ENCODE results near the gene CIB4.

CIB4 gene

GRCh38 chr2:26540306-26540705, 100.9 kb downstream of the CIB4 start:
- no peak for TF ChIP-seq CTCF (IDR thresholded peaks at IDR 0.05; ENCODE audit: insufficient read depth, low read depth, low read length, missing control alignments)
- no peak for DNase-seq (ENCODE audit: low read depth)
- no peak overlapping the region for H3K4me3 ChIP-seq (ENCODE audit: low read depth, low read length)

DNA sequence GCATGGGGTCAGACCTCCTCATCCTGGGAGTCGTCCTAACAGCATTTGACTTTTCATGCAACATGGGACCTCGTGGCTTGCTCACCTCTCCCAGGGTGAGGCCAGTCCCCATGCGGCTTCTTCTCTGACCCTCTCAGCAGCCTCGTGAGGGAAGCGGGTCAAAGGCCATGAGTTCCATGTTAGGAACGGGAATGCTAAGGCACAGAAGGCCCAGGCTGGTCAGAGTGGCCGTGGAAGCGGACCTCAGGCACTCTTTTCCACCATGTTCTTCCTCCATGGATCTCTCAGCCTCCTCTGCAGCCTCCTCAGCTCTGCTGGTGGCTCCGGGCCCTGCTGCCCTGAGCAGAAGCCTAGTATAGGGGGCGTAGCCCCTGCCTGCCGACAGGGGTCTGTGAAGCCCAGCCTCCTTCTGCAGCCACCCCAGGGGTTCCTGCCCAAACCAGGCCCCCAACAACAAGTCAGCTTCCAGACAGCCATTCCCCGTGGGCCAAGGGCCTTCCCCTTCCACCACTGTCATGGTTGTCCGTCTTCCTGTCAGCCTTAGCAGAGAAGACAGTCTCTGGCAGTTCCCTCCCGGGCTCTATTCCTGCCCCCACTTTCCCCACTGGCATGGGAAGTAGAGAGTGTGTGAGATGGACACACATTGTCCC, 103.2 kb downstream of the CIB4 start:
- no peak overlapping the region for H3K4me3 ChIP-seq (ENCODE audit: low read depth, low read length)
- TF ChIP-seq CTCF (IDR thresholded peaks at IDR 0.05; ENCODE audit: insufficient read depth, low read depth, low read length, missing control alignments), result no peak
- no peak for DNase-seq (ENCODE audit: low read depth)

- DNase-seq (ENCODE audit: low read depth), result no peak
Observed at GRCh38 chr2:26537069-26537825, 103.9 kb downstream of the CIB4 start.

DNA sequence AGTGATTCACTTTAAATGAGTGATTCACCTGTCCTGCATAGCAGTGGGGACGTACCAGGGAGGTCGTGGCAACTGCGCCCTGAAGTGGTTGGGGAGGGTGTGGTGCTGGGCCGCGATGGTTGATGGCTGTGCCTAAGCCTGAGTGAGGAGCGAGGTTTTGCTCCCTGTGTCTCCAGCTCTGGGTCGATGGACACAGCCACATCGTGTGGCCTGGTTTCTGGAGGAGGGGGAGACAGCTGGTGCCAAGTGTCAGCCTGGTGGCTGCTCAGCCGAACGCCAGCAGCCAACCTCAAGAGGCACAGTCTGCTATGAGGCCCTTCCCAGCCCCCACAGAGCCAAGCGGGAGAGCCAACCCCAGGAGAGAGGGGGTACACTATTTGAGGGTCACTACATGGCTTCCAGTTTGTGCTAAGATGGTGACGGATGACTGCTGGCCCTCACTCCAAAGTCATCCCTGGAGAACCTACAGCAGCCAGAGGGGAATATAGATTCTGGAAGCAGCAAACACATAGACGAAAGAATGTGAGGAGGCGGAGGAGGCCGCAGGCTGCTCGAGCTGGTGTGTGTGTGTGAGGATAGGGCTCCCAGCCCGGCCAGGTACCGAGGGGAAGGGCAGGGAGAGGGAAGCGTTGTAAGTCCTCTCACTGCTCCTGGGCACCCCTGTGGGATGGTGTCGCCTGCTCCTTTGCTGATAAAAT, 104.6 kb downstream of the CIB4 start:
- H3K4me3 ChIP-seq (ENCODE audit: low read depth, low read length), result no peak overlapping the region
- DNase-seq (ENCODE audit: low read depth), result no peak
- TF ChIP-seq CTCF (IDR thresholded peaks at IDR 0.05; ENCODE audit: insufficient read depth, low read depth, low read length, missing control alignments), result no peak

More at GRCh38 chr2:26537069-26537825, 103.9 kb downstream of the CIB4 start:
- no peak overlapping the region for H3K4me3 ChIP-seq (ENCODE audit: low read depth, low read length)
- TF ChIP-seq CTCF (IDR thresholded peaks at IDR 0.05; ENCODE audit: insufficient read depth, low read depth, low read length, missing control alignments), result no peak

GRCh38 chr2:26535663-26536275, 105.4 kb downstream of the CIB4 start:
- TF ChIP-seq CTCF (IDR thresholded peaks at IDR 0.05; ENCODE audit: insufficient read depth, low read depth, low read length, missing control alignments), result no peak
- DNase-seq (ENCODE audit: low read depth), result no peak

GRCh38 chr2:26534865-26535662, 106.1 kb downstream of the CIB4 start:
- no peak for DNase-seq (ENCODE audit: low read depth)
- TF ChIP-seq CTCF (IDR thresholded peaks at IDR 0.05; ENCODE audit: insufficient read depth, low read depth, low read length, missing control alignments), result no peak
- no peak overlapping the region for H3K4me3 ChIP-seq (ENCODE audit: low read depth, low read length)

More at GRCh38 chr2:26535663-26536275, 105.4 kb downstream of the CIB4 start:
- no peak overlapping the region for H3K4me3 ChIP-seq (ENCODE audit: low read depth, low read length)
